Ecto neural progenitor cell (in vitro differentiated cells): ENCODE results near the gene ATG101.

Source experiments
- DNase-seq: peaks from one replicate; pipeline ENCODE4 v3.0.0-alpha.2; 2018; ENCODE audit warnings: low spot score

Gene ATG101

DNA sequence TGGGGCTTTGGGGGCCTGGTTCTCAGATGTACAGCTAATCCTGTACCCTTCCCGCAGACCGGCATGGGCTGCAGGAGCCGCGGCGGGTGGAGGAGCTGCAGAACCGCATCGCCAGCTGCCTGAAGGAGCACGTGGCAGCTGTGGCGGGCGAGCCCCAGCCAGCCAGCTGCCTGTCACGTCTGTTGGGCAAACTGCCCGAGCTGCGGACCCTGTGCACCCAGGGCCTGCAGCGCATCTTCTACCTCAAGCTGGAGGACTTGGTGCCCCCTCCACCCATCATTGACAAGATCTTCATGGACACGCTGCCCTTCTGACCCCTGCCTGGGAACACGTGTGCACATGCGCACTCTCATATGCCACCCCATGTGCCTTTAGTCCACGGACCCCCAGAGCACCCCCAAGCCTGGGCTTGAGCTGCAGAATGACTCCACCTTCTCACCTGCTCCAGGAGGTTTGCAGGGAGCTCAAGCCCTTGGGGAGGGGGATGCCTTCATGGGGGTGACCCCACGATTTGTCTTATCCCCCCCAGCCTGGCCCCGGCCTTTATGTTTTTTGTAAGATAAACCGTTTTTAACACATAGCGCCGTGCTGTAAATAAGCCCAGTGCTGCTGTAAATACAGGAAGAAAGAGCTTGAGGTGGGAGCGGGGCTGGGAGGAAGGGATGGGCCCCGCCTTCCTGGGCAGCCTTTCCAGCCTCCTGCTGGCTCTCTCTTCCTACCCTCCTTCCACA lies 11.0 kb upstream of the ATG101 start:
- DNase-seq = no peak

DNA sequence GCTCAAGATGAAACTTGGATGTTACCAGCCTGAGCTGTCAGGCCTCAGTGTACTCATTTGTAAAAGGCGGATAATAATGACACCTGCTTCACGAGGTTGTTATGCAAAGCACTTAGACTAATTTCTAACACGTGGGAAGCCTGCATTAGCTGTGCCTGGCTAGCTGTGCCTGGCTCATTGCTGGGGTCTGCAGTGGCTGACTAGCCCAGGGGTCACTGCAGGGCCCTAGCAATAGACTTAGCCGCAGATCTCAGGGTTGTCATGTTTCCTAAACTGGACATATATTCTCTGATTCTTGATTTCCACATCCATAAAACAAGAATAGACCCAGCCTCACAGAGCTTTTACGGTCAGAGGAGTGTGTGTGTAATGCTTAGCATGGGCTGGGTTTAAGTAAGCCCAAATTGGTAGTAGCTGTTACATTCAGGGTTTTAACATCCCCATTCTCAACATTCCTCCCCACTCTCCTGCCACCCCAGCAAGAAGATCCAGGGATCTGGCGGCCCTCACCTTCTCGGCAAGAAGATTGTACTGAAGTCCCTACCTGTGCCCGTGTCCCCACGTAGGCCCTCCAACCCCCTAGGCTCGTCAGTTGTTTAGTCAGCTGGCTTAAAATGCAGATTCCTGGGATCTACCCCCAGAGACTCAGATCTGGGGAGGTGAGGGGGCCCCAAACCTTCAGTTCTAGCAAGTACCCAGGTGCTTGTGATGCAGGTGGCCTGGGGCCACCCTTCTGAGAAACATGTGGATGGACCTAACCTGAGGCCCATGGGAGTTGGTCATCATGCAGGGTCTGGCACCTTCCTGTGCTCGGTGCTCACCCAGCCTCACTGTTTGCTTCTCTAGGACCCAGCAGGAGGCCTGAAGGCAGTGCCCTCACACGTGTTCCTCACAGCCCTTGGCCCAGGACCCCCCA lies 9.9 kb upstream of the ATG101 start:
- DNase-seq = no peak

- DNase-seq = no peak
These were observed 9.1 kb upstream of the ATG101 start for GRCh38 chr12:52060498-52061177.

DNA sequence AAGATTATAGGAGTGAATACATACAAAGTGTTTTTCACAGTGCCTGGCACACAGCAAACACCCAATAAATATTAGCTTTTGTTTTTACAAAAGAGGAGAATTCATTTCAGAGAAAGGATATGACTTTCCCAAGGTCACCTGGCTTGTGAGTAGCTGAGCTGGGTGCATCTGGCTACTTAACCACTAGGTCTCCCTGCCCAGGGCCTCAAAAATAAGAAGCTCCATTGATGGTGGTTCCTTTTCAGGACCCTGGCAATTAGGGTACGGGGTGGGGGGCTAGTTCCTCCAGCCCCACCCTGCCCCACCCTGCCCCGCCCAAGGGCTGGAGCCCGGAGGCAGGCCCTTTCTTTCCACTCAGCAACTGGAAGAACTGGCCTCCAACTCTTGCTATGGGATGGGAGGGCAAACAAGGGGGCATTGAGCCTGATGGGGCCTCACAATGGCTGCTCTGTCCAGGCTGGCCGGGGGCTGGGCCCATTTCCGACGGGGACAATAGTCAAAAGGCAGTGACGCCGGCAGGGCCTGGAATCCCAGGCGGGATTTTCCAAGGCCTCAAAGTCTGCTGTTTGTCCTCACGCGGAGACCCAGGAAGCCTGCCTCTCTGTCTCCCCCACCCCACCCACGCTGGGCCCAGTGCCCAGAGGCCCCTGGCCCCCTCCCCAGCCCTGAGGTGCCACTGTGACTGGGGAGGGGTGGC lies 8.2 kb upstream of the ATG101 start:
- DNase-seq = no peak

GRCh38 chr12:52062167-52063081 lies 7.4 kb upstream of the ATG101 start:
- DNase-seq = no peak

DNA sequence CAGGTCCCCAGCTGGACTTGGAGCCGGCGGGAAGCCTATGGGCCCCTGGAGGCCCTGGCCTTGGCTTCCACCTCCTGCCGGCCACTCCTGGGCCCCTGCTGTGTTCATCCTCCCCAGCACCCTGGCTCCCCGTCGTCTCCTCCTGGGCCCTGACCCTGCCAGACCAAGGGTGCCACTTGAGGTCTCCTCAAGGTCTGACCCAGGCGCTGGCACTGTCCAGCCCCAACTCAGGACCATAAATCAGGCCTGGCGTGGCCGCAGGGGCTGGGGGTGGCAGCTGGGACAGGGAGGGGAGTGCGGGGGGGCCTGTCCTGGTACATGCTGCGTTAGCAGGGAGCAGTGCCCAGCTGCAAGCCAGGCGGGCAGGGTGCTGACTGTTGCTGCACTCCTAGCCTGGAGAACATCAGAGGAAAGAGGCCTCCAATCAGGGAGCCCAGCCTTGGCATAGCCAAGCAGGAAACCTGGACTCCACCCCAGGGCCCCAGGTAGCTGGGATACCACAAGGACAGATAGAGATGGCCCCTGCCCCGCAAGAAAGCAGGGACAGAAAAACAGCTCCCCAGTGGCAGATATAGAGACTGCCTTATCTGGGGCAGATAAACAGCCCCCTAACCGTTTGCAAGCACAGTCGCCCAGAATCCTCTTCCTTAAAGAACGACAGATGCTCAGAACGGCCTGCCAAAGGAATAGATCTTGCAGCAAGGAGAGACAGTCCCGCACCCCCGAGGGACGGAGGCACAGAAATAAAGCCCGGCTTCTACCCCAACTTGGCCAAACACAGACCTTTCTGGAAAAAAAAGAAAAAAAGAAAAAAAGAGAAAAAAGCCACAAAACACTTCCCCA lies 6.5 kb upstream of the ATG101 start:
- no peak for DNase-seq

DNA sequence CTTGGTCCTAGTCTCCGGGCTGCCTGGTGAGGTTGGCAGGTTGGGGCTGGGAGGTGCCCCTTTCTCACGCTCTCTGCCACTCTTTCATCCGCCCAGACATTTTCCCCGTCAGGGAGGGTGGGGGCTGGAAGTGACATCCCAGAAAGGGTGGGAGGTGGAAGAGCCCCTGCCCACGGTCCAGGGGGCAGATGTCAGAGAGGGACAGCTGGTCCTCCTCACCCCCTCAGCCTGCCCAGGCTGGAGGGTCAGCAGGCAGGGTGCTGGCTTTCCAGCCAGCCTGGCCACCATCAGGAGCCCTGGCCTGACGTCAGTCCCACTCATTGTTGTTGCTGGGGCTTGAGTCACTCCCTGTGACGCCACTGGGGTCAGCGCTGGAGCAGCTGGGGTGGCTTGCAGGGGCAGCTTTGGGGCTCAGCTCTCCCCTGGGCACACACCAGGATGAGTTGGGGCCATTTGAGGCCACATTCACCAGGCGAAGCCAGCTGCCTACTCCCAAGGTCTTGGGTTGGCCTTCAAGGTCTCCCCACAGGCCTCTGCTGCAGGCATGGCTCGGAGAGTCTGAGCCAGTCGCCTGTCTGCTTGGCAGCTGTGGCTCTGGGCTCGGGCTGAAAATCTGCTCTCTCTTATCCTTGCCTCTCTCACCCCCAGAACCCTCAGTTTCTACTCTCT lies 5.7 kb upstream of the ATG101 start:
- peak; percentile 54 for DNase-seq

DNA sequence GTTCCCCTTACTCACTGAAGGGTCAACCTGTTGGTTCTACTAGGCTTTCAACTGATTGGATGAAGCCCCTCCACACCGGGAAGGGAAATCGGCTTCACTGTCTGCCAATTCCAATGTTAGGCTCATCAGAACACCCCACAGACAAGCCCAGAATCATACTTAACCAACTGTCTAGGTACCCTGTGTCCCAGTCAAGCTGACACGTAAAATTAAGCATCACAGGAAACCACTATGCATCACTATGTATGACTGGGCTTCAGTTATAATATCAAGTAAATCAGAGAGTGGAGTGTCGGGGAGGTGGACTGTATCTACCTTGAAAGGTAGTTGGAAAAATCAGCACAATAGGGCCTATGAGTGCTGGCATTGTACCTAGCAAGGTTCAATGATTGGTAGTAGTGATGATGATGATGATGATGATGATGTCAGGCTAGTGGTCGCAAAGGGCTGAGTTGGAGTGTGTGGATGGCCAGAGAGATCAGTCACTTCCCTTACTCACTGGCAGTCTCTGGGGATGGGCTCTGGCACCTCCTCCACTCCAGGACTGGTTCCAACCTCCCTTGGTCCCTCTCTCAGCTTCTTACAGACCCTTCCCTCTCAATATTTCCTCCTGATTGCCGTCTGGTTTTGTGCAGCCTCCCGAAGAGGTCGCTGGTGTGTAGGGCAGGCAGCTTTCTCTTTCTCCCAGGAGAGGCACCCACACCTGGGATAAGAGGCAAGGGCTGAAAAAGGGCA lies 3.3 kb upstream of the ATG101 start:
- no peak for DNase-seq

GRCh38 chr12:52067081-52067374 lies 2.8 kb upstream of the ATG101 start:
- no peak for DNase-seq

GRCh38 chr12:52070185-52070925 lies 577 bp downstream of the ATG101 start:
- no peak for DNase-seq

DNA sequence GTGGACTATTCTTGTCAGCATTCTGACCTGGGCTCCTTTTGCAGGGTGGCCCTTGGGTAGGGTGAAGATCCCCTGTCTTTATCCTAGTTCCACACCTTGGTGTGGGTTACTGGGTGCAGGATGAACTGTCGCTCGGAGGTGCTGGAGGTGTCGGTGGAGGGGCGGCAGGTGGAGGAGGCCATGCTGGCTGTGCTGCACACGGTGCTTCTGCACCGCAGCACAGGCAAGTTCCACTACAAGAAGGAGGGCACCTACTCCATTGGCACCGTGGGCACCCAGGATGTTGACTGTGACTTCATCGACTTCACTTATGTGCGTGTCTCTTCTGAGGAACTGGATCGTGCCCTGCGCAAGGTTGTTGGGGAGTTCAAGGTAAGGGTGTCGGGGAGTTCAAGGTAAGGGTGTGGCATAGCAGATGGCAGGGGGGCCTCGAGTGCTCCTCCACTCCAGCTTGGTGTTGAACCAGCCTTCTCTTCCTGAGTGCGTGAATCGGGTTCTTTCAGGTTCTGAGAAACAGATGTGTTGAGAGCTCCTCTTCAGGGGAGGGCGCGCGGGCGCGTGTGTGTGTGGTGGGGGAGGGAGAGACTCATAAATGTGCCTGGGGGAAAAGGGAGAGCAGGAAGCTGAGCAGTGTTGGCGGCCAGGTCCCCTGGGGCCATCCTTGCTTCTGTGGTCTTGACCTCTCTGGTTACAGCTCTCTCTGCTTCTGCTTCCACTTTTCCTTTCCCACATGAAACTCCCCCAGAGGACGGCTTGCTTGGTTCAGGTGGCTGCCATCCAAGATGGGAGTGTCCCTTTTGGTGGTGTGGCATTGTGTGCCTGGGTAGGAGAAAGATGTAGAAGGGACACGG lies 4.0 kb downstream of the ATG101 start:
- DNase-seq = no peak

DNA sequence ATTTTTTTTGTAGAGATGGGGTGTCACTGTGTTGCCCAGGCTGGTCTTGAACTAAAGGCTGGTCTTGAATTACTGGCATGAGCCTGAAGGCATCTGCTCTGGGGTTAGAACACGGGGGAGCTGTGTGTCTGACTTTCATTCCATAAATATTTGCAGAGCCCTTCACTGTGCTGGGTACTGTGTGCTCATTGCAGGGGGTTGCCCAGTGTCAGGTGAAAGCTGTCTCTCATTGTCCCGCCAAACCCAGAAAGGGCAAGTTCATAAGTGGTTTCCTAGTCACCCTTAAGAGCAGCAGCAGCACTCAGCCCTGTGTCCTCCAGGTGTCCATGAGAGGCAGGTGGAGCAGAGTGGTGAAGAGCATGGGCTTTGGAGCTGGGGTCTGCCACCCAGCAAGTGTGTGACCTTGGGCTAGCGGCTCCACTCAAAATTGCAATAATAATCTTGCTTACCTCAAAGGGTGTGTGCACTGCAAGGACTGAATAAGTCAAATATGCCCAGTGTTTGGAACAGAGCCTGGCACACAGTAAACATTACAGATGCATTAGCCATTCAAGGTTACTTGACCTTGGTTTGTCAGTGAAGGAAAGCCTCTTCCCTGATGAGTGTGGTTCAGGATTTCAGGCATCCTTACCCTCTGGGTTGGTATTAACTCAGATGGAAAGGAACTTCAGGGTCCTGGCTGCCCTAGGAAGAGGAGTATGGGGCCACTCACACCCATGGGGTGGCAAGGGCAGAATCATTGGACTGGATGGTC lies 5.4 kb downstream of the ATG101 start:
- peak; percentile 33 for DNase-seq

GRCh38 chr12:52076811-52077210 lies 7.0 kb downstream of the ATG101 start:
- DNase-seq = peak; percentile 44

GRCh38 chr12:52078276-52078675 lies 8.5 kb downstream of the ATG101 start:
- peak; percentile 38 for DNase-seq

GRCh38 chr12:52079576-52080402 lies 10.0 kb downstream of the ATG101 start, which contains the start of gene SMIM41:
SMIM41 (plus strand) TSS chr12:52079704; CDS start chr12:52079780, 76 bp downstream.
- peak; percentile 59 for DNase-seq
